AG10803 (cell line): ENCODE data around the gene C4orf33.

ENCODE experiments used
- DNase-seq: peaks from one replicate; pipeline ENCODE4 v3.0.0; 2010; ENCODE audit warnings: low read depth
- H3K4me3 ChIP-seq: 2 replicates; pipeline ENCODE4 v1.5.1; 2011; ENCODE audit warnings: mild to moderate bottlenecking, low read length, control low read depth
- CTCF ChIP-seq: conservative IDR thresholded peaks from 2 replicates; pipeline ENCODE4 v1.5.1; 2011; ENCODE audit warnings: mild to moderate bottlenecking, low read length, control low read depth, inconsistent platforms

Gene C4orf33

DNA sequence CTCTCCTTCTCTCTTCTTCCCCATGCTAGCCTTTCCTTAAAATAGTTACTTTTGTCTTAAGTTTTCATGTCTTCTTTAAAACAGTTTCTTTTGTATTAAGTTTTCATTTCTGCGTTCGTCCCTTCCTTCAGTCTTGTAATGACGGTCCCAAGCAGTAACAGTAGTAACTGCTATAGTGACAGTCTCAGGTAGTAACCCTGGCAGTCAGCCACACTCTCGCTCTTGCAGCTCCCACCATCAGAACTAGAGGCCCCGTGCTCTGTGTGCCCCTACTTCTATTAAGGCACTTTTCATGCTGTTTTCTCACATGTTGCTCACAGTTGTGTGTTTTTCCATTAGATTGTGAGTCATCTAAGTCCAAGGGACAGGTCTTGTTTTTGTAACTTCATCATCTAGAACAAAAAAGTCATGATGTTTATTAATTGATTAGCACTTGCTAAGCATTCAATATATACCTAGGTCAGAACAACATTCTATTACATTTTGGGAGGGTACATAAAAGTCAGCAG, 49.3 kb downstream of the C4orf33 start:
- no peak for TF ChIP-seq CTCF
- no peak overlapping the region for H3K4me3 ChIP-seq

DNA sequence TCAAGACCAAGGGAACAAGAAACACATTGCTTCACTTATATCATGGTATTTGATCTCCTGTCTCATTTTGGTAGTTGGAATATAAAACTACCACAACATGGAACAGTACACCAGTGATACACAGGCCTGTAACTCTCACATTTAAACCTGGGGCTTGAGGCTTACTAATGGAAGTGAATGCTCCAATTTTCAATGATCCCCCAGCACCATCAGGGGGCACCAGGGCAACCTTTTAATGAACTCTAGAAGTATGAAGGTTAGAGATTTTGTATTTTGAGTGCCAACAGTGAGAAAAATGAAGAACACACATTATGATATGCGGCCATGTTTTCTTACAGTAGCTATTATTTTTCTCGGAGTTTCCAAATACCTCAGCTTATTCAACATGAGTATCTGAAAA, 50.7 kb downstream of the C4orf33 start:
- no peak overlapping the region for H3K4me3 ChIP-seq
- no peak for DNase-seq
- no peak for TF ChIP-seq CTCF

More for the DNA sequence above, 49.3 kb downstream of the C4orf33 start:
- no peak for DNase-seq

- no peak for DNase-seq
- no peak overlapping the region for H3K4me3 ChIP-seq
- no peak for TF ChIP-seq CTCF
Observed at GRCh38 chr4:129148892-129149291, 52.9 kb downstream of the C4orf33 start.

DNA sequence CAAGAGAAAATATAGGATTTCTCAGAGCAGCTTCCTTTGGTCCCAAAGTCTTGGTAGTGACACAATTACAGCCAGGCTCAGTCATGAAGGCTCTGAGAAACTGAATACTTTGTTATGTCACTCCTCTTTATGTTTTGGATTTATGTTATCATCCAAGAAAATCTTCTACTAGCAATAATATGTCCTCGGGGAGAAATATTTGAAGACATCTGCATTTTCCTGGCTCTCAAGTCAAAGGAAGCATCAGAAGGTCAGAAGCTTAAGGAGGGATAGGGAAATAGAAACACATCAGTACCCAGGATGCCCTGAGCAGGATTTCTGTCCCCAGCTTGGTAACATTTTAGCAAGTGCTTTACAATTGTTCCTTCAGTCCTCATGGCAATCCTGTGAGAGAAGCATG, 54.0 kb downstream of the C4orf33 start:
- no peak for TF ChIP-seq CTCF
- no peak overlapping the region for H3K4me3 ChIP-seq
- DNase-seq, result no peak

GRCh38 chr4:129152350-129152749, 56.4 kb downstream of the C4orf33 start:
- no peak overlapping the region for H3K4me3 ChIP-seq
- TF ChIP-seq CTCF, result no peak
- DNase-seq, result no peak

GRCh38 chr4:129153700-129154099, 57.7 kb downstream of the C4orf33 start:
- DNase-seq, result no peak
- no peak overlapping the region for H3K4me3 ChIP-seq
- no peak for TF ChIP-seq CTCF

- H3K4me3 ChIP-seq, result no peak overlapping the region
- no peak for DNase-seq
- TF ChIP-seq CTCF, result no peak
Observed at GRCh38 chr4:129162450-129162849, 66.5 kb downstream of the C4orf33 start.
